Body of pancreas (tissue), 4 donors: ENCODE data around the gene GSTT2B.
"Not testable (repeated sequence)": the region's sequence is repeated elsewhere in the genome, so short reads cannot be mapped to it uniquely, and the experiment has no call there.

ENCODE experiments used
- CTCF ChIP-seq, 7 experiments: fragments of 450-650 bp in 4 of 7; fragments of 200-600 bp in 3 of 7; sonication (generic) in 3 of 7; IDR thresholded peaks; one replicate each; pipeline ENCODE4 v1.5.1; 2016 to 2019; ENCODE audit warnings: antibody characterized with exemption in 7 of 7
- POLR2A ChIP-seq, 3 donors: fragments of 450-650 bp; IDR thresholded peaks; one replicate each; pipeline ENCODE4 v1.6.1; 2016; ENCODE audit warnings: antibody characterized with exemption in 3 of 3, mild to moderate bottlenecking in 2 of 3

DNA sequence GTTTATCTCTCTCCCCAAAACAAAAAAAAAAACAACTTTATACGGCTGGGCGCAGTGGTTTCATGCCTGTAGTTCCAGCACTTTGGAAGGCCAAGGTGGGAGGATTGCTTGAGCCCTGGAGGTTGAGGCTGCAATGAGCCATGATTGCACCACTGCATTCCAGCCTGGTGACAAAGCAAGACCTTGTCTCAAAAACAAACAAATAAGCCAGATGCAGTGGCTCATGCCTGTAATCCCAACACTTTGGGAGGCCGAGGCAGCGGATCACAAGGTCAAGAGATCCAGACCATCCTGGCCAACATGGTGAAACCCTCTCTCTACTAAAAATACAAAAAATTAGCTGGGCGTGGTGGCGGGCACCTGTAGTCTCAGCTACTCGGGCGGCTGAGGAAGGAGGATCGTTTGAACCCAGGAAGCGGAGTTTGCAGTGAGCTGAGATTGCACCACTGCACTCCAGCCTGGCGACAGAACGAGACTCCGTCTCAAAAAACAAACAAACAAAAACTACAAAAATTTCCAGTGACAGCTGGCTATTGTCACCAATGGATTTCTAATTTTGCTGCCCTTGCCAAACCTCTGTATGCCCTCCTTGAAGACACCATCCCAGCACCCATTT, 39.3 kb downstream of the GSTT2B start:
- not testable (repeated sequence) for TF ChIP-seq CTCF, POLR2A (IDR thresholded peaks at IDR 0.05)
